Esophagus squamous epithelium (tissue), 5 donors: ENCODE results near the gene RSPH9. TPM values are rescaled to one million over a fixed set of nuclear protein-coding genes. Genes with fewer than 3 reads are reported as not detected.
A peak's percentile ranks its signal among the peaks of the same experiment; 100 is the strongest.

ENCODE experiments used
- DNase-seq: peaks from one replicate; lab custom pipeline; 2025; lab: John Stamatoyannopoulos, UW
- H3K27ac ChIP-seq, 4 donors: fragments of 200-600 bp; sonication (generic); one replicate each; pipeline ENCODE4 v1.5.1; 2016 to 2019; ENCODE audit warnings: mild to moderate bottlenecking in 1 of 4
- H3K27me3 ChIP-seq, 4 donors: fragments of 200-600 bp; sonication (generic); 1 replicate in 3 of 4; 2 replicates in 1 of 4; pipeline versions ENCODE4 v1.5.1 to v1.6.0; 2017 to 2021; ENCODE audit warnings: antibody characterized with exemption in 1 of 4
- H3K36me3 ChIP-seq, 3 donors: fragments of 200-600 bp; sonication (generic); one replicate each; pipeline ENCODE4 v1.5.1; 2016 to 2019
- H3K4me1 ChIP-seq, 3 donors: fragments of 200-600 bp; sonication (generic); one replicate each; pipeline ENCODE4 v1.5.1; 2017 to 2019
- H3K4me3 ChIP-seq, 4 donors: fragments of 200-600 bp; sonication (generic); 1 replicate in 3 of 4; 2 replicates in 1 of 4; pipeline ENCODE4 v1.5.1; 2016 to 2019; ENCODE audit warnings: mild to moderate bottlenecking in 2 of 4, moderate library complexity in 1 of 4
- H3K9me3 ChIP-seq, 3 donors: fragments of 200-600 bp; sonication (generic); one replicate each; pipeline ENCODE4 v1.5.1; 2016 to 2019
- POLR2A ChIP-seq, 4 donors: fragments of 450-650 bp; IDR thresholded peaks; one replicate each; pipeline ENCODE4 v1.6.1; 2017; ENCODE audit warnings: antibody characterized with exemption in 4 of 4, mild to moderate bottlenecking in 4 of 4, moderate library complexity in 3 of 4
- WGBS, 2 donors: methylation state at CpG; one replicate each; pipeline ENCODE4 v1.1.5; 2018; 5-methylcytosine and 5-hydroxymethylcytosine counted together
- intact Hi-C: fragments of 100-400 bp; cut with DNase I; formaldehyde crosslinking; loops from one replicate; pipeline ENCODE4 v1.15.0; 2022
- total RNA-seq, 4 donors: library from RNA; depleted of rRNA; stranded (reverse); fragments of >200 nt; gene quantifications; one replicate each; pipeline ENCODE4 v1.1.0, GENCODE V29; 2016
- TF ChIP-seq, protein P1 (sequence below), 6 experiments: fragments of 450-650 bp in 4 of 6; fragments of 200-600 bp in 2 of 6; sonication (generic) in 2 of 6; IDR thresholded peaks; one replicate each; pipeline ENCODE4 v1.5.1; 2016 to 2019; ENCODE audit warnings: antibody characterized with exemption in 6 of 6, mild to moderate bottlenecking in 4 of 6, moderate library complexity in 4 of 6
- donor health status: DM: yes; HTN: yes; CAD: no.

The RSPH9 gene
- total RNA-seq, 4 donors from 2014 or later: 0.15 to 0.38 TPM; not detected in 2

DNA sequence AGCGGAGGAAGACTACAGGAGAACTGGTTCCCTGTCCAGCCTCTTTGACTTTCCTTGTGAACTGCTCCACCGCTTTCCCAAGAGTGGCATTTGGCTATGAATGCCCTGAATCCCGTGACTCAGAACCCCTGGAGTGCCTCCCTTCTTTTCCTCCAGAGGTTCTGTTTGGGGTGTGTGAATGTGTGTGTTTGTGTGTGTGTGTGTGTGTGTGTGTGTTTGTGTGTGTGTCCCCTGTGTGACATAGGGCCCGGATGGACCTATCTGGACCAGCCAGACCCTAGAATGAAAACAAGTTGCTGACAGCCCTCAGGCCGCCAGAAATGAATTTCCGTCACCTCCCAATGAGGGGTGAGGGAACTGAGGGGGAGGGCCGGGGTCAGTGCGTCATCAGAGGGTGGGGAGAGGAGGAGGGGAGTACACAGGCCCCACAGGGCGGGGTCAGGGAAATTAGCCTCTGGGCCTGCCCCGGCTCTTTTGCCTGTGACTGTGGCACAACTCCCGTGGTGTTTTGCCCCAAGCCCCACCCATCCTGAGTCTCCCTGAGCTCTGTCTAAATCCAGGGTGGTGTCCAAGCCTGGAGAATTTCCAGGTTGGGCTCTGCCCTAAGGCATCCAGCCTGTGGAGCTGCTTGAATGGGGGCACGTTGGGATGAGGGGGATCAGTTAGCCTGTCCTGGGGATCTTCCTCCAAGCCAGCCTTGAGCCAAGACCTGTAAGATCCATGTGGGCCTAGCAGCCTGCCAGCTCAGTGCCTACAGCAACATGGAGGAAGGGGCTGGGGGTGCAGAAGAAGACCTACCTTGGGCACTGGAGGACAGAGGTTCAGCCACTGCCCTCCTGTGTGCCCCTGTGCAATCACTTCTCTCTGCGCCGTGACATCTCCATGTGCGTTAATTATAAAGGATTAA lies 58.0 kb downstream of the RSPH9 start:
- DNase-seq: no peak
- no peaks in the 10 kb centered on the region for H3K27me3 ChIP-seq
- peak overlapping the region; percentile 72 to 90 (median 84) for H3K27ac ChIP-seq
- H3K4me1 ChIP-seq: peaks cover 40 to 93% (median 59%) of the 10 kb centered on the region in 3 donors
- intact Hi-C loops: no loop called here
- no peaks in the 10 kb centered on the region for H3K9me3 ChIP-seq
- TF ChIP-seq, protein P1, sequence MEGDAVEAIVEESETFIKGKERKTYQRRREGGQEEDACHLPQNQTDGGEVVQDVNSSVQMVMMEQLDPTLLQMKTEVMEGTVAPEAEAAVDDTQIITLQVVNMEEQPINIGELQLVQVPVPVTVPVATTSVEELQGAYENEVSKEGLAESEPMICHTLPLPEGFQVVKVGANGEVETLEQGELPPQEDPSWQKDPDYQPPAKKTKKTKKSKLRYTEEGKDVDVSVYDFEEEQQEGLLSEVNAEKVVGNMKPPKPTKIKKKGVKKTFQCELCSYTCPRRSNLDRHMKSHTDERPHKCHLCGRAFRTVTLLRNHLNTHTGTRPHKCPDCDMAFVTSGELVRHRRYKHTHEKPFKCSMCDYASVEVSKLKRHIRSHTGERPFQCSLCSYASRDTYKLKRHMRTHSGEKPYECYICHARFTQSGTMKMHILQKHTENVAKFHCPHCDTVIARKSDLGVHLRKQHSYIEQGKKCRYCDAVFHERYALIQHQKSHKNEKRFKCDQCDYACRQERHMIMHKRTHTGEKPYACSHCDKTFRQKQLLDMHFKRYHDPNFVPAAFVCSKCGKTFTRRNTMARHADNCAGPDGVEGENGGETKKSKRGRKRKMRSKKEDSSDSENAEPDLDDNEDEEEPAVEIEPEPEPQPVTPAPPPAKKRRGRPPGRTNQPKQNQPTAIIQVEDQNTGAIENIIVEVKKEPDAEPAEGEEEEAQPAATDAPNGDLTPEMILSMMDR (IDR thresholded peaks at IDR 0.05): no peak
- peak in 1 of 4 donors; percentile 36 for TF ChIP-seq POLR2A (IDR thresholded peaks at IDR 0.05)
- H3K4me3 ChIP-seq: peak overlapping the region in 1 of 4 donors; percentile 34
- H3K36me3 ChIP-seq: no peaks in the 10 kb centered on the region
- 10 to 49% methylated on average over 6 to 12 of the region's 15 CpGs for WGBS, 2 donors

- TF ChIP-seq, protein P1 (IDR thresholded peaks at IDR 0.05): no peak
- TF ChIP-seq POLR2A (IDR thresholded peaks at IDR 0.05): no peak
- Histone ChIP-seq H3K4me3 (no peak overlapping the region), H3K27me3 (no peaks in the 10 kb centered on the region), H3K4me1 (peaks cover 41 to 87% (median 53%) of the 10 kb centered on the region in 3 donors), H3K27ac (peak overlapping the region; percentile 72 to 90 (median 84)), H3K36me3 (no peaks in the 10 kb centered on the region), H3K9me3 (no peaks in the 10 kb centered on the region)
- WGBS, 2 donors: 77 to 78% methylated on average over 7 to 8 of the region's 8 CpGs
- intact Hi-C loops: no loop called here
- no peak for DNase-seq
Measured at GRCh38 chr6:43703512-43704429, 58.9 kb downstream of the RSPH9 start.

DNA sequence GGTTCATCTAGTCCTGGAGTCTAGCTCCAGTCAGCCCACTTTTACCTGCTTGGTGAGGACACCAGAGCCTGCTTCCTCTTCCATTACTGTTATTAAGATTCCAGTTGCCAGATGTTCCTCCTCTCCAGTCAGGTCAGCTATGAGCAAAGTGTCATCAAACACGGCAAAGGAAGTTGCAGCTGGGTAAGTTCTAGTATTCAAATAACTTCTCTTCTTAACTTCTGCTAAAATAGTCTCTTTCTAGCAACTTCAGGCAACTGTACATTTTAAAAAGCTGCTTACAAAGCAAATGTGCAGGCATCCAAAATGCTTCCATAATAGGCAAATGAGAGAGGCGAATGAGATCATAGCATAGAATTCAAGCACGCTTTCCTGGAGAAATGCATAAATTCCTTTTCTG lies 61.2 kb downstream of the RSPH9 start:
- intact Hi-C loops: no loop called here
- Histone ChIP-seq H3K36me3 (no peaks in the 10 kb centered on the region), H3K4me3 (no peak overlapping the region), H3K4me1 (peaks cover 37 to 78% (median 46%) of the 10 kb centered on the region in 3 donors), H3K9me3 (no peaks in the 10 kb centered on the region), H3K27me3 (no peaks in the 10 kb centered on the region), H3K27ac (peak overlapping the region in 3 of 4 donors; percentile 56 to 67 (median 67))
- no peak for TF ChIP-seq POLR2A (IDR thresholded peaks at IDR 0.05)
- TF ChIP-seq, protein P1 (IDR thresholded peaks at IDR 0.05): no peak
- 29 to 32% methylated on average over 3 of the region's 3 CpGs for WGBS, 2 donors
- DNase-seq: no peak

DNA sequence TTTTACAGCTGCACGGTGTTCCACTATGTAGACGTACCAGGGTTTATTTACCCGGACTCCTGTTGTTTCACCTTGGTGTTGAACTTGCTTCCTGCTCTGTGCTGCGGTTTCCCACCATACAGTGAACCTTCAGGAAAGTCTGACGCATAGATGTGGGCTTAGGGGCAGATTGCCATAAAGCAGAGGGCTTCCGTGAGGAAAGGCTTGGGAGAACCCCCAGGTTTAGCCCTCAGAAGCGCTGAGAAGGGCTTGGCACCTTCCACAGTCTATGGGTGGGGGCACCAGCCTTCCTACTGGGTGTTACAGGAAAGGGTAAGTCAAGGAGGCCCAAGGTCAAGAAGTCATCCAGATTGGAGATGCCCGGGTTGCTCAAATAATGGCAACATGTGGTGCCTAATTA lies 62.0 kb downstream of the RSPH9 start:
- 55 to 65% methylated on average over 6 to 7 of the region's 8 CpGs for WGBS, 2 donors
- intact Hi-C loops: no loop called here
- Histone ChIP-seq H3K9me3 (no peaks in the 10 kb centered on the region), H3K27ac (peak overlapping the region in 3 of 4 donors; percentile 56 to 67 (median 67)), H3K27me3 (no peaks in the 10 kb centered on the region), H3K4me3 (no peak overlapping the region), H3K36me3 (no peaks in the 10 kb centered on the region), H3K4me1 (peaks cover 37 to 70% (median 40%) of the 10 kb centered on the region in 3 donors)
- no peak for TF ChIP-seq POLR2A (IDR thresholded peaks at IDR 0.05)
- TF ChIP-seq, protein P1 (IDR thresholded peaks at IDR 0.05): no peak
- no peak for DNase-seq
